EH (cell line): ENCODE data around the gene SORCS2.

ENCODE experiments used
- DNase-seq: peaks from one replicate; pipeline ENCODE4 v3.0.0-alpha.2; 2015; ENCODE audit warnings: low read depth

SORCS2 gene

DNA sequence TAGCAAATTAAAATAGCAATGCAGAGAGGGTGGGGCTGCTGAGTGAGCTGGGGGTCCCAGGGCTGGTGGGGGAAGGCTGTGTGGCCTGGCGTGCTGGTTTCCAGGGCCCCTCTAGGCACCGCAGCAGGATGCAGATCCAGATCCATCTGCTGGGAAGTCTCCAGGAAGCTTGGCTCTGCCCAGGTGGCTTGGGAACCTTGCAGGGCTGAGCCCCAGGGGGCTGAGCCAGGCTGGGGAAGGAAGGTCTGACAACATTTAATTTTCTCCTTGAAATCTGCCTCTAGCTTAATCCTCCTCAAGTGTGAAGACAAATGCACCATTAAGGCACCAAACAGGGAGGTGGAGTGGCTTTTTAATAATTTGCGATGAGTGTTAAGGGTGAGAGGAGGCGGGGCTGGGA lies 31.7 kb downstream of the SORCS2 start:
- DNase-seq = no peak

GRCh38 chr4:7224878-7225533 lies 32.7 kb downstream of the SORCS2 start:
- no peak for DNase-seq

DNA sequence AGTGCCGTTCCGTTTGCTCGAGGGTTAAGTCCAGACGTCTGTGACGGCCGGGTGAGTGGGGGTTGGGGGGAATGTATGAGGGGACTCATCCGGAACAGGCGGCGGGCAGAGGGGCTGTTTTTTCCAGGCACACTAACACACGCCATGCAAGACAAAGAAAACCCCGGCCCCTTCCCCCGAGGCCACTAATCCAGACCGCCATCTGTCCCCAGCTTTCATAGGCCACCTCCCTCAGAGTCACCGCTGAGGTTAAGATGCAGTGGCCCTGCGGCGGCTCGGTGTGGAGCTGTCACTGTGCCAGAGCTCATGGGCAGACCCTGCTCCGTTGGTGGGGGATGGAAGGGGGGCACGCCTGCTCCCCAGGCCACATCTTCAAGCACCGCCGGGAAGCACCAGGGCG lies 34.1 kb downstream of the SORCS2 start:
- DNase-seq = no peak

- DNase-seq = no peak
Measured at GRCh38 chr4:7227008-7227407, 34.7 kb downstream of the SORCS2 start.

- no peak for DNase-seq
Measured at GRCh38 chr4:7228734-7229133, 36.4 kb downstream of the SORCS2 start.

DNA sequence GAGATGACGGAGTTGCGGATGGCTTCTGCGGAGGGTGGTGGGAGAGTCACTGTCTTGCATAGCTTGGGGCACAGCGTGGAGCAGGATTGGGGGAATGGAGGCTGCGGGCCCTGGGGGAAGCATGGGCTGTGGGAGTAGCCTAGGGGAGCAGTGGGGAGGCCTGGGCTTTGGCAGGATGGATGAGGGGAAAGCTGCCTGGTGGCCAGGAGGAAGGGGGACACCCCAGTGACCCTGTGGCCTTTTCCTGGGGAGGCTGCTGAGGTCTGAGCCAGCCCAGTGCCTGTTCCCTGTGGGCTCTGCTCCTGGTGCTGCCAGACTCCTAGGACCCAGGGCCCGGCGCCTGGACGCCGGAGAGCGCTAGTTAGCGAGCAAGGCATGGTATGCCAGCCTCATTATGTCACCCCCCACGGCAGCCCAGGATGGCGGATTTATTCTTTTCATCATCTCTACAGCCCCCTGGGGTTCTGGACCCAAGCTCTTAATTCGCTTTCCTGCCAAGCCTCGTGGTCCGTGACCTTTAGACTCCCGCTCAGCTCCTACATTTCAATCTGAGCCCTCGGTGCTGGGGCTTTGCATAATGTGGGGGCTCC lies 39.8 kb downstream of the SORCS2 start:
- DNase-seq = no peak

GRCh38 chr4:7233006-7233580 lies 40.8 kb downstream of the SORCS2 start:
- DNase-seq = no peak

- no peak for DNase-seq
Measured at GRCh38 chr4:7233601-7234000, 41.3 kb downstream of the SORCS2 start.

- no peak for DNase-seq
Measured at GRCh38 chr4:7234355-7235029, 42.2 kb downstream of the SORCS2 start.

- no peak for DNase-seq
Measured at GRCh38 chr4:7235030-7235380, 42.7 kb downstream of the SORCS2 start.

DNA sequence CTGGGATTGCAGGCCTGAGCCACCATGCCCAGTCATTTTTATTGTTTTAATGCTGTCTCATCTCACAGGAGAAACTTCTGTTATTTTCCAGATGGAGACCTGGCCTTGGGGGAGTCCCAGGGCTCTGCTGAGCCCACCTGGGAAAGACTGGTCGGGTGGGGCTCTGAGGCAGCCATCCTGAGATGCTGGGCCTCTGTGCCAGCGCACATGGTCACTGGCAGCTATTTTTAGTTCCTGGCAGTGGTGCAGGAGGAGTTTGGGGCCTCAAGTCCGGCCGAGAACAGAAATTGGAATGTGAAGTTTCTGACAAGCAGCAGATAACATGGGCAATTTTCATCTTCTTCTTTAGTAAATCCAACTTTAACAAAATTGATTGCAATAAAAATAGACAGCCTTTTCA lies 44.5 kb downstream of the SORCS2 start:
- DNase-seq = no peak

GRCh38 chr4:7237873-7238272 lies 45.5 kb downstream of the SORCS2 start:
- peak; percentile 32 for DNase-seq

DNA sequence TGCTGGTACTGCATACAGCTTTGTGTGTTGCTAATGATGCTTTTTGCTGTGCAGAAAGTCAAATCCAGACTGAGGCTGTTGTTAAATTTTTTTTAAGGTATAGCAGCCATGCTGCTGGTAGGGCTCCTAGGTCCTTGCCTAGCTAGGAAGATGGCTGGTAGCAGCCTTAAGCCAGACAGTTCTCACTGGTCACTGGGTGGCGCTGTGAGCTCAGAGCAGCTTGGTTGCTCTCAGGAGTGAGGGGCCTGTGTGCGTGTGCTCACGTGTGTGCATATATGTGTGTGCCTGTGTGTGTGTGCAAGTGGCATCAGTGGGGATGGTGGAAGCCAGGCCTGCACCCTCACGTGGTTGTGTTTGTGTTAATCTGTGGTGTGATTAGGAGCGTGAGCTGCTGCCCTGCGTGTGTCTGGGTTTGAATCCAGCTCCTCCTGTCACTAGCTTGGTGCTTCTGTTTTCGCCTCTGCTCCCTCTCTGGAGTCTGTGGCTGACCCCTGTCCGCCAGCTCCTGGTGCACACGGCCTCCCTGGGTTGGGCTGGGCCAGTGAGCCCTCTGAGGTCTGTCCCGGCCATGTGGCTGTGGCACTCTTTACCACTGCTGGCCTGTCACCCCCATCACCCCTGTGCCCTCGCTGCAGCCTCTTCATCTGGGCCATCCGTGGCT lies 46.1 kb downstream of the SORCS2 start:
- no peak for DNase-seq

- DNase-seq = no peak
Measured at GRCh38 chr4:7239101-7239820, 46.9 kb downstream of the SORCS2 start.

DNA sequence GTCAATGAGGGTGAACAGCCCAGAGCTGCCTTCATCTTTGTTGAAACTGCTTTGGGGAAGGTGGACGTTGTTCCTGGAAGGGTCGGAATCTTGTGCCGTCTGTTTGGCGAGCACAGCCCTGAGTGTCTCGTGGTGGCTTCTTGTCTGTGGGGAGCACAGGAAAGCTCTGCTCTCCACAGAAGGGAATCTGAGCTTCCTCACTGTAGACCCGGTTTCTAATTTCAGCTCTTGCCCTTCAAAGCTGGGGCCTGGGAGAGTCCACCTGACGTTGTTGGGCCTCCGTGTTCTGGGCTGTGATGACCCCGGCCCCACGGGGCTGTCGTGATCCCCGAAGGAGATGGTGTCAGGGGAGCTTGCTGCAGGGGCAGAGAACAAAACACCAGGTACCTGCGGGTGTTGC lies 47.5 kb downstream of the SORCS2 start:
- DNase-seq = no peak

GRCh38 chr4:7240306-7240705 lies 48.0 kb downstream of the SORCS2 start:
- no peak for DNase-seq

- DNase-seq = no peak
Measured at GRCh38 chr4:7241597-7242125, 49.3 kb downstream of the SORCS2 start.

DNA sequence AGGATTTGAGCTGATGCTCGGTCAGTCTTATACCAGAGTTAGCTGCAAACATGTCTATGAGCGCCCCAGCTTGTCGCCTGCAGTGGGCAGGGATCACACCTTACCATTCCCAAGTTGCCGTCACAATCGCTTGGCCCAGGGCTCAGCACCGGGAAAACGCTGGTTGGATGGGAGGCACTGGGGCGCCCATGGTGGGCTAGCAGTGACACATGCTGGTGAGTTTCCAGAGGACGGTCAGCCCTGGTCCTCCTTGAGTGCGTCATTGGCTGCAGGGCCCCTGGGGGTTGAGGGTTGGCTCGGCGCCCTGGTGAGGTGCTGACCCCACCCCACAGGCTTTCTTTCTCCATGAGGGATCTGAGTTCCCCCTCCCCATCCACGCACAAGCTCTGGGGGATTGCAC lies 50.4 kb downstream of the SORCS2 start:
- DNase-seq = no peak

DNA sequence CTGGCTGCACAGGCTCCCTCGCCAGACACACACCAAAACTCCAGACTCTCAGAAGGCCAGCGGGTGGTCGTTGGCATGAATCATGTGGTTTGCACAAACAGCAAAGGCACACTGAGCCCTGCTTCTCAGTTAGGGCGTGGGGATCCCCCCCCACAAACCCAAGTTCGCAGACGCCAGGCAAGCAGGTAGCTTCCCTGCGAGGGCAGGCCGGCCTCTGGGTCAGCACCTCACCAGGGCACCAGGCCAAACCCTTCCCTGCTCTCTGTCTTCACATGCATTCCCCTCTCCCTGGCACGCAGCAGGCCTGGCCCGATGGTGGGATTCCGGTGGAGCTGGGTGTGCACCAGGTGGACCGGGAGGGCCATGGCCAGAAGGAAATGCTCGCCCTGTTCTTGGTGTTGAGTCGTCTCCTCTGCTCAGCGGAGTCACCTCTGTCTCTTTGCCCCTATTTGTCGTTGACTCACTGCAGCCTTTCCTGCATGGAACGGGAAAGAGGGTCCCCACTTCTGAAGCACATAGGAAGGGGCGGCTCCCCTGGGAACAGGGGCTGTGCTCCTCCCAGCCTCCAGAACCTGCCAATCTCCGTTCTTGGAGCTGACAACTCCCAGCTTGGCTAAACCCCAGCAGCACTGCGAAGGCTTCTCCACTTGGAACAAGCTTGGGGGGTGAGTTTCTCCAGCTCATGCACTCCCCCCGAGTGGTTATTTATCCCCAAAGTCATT lies 51.4 kb downstream of the SORCS2 start:
- no peak for DNase-seq

GRCh38 chr4:7244331-7244665 lies 52.0 kb downstream of the SORCS2 start:
- no peak for DNase-seq

DNA sequence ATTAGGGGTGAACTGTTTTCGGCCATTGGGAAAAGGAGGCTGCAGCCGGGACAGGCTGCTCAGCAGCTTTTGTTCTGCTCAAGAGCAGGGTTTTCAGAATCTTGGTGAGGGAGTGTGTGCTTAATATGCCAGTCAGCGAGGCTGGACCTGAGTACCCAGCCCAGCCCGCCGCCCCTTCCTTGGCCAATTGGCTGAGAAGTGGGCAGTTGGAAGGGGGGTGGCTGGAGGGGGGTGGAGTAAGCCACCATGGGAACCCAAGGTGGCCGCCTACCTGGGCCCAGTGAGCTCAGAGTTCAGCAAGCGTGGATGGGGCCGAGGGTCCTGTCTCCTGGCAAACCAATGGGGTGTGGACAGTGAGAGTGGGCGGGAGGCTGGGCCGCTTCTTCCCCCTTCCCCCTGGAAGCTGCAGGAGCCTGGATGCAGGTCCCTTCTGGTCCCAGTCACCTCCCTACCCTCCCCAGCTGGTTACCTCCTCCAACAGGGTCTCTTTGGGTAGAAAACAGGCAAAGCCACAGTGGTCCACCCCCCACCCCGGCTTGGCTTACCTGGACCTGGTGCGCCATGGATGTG lies 52.5 kb downstream of the SORCS2 start:
- DNase-seq = no peak
